HTERT RPE-1 (cell line): Measurements from ENCODE around the gene CNTNAP5.

Experiments
- in situ Hi-C: fragments of 300-500 bp; cut with MboI; formaldehyde crosslinking; loops from 4 replicates; pipeline ENCODE4 v1.14.3; 2020; ENCODE audit warnings: low sequenced_read_pairs

The CNTNAP5 gene

DNA sequence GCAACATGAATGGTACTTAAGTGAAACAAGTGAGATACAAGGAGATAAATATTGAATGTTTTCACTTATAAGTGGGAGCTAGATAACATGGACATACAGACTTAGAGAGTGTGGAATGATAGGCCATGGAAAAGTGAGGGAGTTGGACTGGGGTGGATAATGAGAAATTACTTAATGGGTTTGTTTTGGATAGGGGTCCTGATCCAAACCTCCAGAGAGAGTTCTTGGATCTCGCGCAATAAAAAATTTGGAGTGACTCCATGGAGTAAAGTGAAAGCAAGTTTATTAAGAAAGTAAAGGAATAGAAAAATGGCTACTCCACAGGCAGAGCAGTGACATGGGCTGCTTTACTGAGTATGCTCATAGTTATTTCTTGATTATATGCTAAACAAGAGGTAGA, 508.9 kb downstream of the CNTNAP5 start:
- in situ Hi-C loops = no loop called here

DNA sequence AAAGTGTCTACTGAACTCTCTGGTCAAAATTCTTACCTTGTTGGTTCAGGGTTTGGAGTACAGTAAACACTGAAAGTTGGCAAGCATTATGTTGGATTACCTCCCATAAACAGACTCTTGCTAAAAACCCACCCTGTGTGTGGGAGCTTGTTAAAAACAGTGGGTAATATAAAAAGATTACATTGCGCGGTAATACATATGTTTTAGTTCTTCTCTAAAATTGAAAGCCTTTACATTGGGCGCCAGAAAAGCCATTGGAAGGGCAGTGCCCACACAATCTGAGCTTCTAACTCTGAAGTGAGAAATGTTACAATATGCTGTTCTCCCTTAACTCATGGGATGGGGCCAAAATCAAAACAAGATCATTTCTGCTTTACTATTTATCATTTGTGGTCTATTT, 510.7 kb downstream of the CNTNAP5 start:
- in situ Hi-C loops = no loop called here

DNA sequence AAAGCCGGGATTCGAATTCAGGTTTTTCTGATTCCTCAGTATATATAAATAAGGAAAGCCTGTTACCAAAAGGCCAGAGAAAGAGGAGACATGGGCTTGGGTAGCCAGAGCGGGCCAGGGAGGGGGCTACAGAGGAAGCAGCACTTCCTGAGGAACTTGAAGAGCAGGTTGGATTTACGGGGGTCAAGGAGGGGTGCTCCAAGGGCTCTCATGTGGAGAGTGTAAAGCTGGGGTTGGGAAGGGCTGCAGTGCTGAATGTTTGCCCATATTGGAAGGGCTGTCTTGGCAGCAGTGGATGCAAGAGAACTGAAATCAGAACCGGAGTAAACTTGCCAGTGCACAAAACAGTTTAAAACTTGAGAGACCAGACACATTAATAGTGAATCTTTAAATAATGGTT, 511.5 kb downstream of the CNTNAP5 start:
- in situ Hi-C loops = no loop called here

DNA sequence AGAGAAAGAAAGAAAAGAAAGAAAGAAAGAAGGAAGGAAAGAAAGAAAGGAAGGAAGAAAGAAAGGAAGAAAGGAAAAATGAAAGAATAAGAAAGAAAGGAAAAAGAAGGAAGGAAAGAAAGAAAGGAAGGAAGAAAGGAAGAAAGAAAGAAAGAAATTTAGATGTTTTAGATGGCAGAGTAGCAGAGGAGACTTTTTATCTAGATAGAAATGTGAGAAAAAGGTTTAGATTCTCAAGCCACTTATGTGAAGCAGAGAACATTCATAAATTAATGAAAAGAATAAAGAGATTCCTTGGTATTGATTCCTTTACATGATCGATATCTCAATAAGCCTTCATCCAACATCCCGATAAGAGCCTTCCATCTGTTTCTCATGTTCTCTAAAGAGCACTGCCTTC, 513.5 kb downstream of the CNTNAP5 start:
- in situ Hi-C loops = no loop called here

DNA sequence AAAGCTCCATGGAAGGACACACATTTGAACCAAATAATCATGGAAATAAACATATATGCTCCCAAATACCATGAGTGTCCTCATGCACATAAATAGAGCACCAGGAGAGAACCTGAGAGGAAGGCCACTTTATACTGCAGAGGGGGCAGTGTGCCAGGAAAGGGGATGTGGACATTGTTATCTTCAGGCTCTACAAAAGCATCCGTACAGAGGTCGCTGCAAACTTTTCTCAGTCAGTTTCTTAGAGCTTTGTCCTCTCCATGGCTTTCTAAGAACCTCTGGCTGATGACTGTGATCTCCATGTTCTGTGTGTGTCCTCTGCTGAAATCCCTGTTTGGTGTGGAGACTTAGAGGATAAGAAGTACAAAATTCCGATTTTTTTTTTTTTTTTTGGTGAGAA, 515.7 kb downstream of the CNTNAP5 start:
- in situ Hi-C loops = no loop called here

DNA sequence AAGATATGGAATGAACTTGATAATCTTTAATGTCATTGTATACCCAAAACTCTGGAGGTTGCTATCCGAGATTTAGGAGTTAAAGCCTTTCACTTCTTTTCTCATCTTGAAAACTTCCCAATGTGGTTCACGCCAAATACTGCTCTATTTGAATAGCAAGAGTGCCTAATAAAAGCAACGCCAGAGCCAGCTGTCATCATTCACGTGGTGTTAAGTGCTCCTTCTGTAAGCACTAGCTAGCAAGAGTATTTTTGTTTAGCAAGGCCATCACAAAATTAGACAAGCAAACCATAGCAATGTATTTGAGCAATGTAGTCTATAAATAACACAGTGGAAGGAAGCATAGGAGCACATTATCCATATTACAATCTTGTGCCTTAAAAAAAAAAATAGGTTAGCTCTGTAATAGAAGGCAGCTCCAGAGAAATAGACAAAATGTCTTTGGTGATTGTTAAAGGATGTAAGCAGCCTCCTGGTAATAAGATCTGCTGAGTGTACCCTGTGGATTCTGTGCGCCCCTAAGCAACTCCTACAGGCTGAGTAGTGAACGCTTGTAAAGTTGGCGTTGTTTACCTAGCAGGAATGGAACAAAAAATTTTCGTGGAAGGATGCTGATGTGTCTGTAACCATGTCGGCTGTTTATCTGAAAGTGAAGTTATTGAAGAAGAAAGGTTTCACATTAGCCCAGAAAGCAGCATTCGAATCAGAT, 518.0 kb downstream of the CNTNAP5 start:
- in situ Hi-C loops = no loop called here

DNA sequence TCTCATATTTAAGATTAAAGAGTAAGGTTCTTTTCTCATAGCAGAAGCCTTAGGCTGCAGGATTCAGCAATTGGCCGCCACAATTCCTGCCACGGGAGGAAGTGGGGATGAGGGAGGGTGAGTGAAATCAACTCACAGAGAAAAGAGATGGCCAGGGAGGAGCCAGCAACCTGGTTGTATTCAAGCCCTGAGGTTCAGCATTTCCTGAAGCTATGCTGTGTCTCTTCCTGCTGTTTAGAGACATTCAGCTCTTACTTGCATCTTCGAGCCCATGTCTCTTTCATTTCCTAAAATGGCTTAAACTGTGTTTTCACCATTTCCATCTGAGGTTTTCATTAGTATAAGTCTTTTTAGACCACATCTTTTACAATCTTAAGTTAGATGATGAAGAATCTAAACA, 522.6 kb downstream of the CNTNAP5 start:
- in situ Hi-C loops = no loop called here

DNA sequence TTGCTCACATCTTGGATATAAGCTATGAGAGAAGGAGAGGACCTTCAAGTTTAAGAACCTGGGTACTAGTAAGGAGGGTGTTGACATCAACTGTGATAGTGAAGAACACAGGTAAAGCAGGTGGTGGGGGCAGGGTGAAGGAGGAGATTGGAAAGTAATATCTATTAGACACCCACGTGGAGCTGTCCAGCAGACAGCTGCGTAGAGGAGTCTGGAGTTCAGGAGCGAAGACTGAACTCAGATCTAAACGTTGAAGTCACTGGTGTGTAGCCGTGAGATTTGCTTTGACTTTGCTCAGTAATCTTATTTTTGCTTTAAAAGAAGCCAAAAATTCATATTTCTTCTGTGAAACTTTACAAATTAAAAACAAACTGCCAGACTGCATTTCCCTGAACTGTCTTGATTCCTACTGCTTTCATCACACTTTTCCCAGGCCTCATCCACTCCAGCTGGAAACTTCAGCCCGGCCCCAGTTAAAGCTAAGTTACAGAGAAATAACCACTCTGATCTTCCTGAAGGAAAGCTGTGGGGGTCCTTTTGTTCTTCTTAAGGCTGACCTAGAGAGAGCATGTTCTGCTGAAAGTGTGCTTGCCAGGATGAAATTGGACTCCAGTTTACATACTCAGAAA, 533.3 kb downstream of the CNTNAP5 start:
- in situ Hi-C loops = no loop called here

DNA sequence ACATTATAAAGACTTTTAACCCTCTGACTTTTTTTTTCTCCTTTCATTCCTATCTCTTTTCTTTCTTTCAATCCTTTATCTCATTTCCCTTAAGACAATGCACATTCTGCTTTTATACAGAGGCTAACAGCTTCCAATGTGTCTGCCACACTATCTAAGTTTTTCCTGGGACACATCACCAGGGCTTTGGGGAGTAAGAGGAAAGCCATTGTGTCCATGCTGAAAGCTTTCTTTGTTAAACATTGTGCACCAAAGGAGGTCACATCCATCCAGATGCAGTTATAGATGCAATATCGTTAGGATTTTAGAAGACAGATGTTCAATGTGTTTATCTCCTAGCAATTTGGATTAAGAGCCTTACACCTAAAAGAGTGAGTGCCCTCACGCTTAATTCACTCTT, 534.1 kb downstream of the CNTNAP5 start:
- in situ Hi-C loops = no loop called here

DNA sequence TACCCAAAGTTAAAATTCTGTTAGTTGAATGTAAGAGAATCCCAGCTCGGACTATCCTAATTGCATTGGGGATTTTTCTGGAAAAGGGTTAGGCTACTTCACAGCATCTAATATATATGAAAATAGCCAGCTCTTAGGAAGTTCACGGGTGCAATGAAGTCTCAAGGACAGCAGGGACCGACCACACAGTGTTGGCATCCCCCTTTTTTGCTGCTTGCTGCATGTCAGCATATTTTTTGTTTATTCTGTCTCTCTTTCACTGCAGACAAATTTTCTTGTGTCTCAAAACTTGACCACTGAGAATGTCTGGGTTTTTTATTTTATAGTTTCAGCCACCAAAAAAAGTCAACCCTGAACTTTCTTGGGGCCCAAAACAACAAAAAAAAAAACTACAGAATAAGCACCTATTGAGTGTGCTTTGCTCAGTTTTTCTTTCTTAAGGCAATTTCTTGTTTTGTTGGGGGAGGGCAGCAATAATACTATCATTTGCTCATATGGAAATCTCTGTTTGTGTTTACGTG, 535.6 kb downstream of the CNTNAP5 start:
- in situ Hi-C loops = no loop called here

DNA sequence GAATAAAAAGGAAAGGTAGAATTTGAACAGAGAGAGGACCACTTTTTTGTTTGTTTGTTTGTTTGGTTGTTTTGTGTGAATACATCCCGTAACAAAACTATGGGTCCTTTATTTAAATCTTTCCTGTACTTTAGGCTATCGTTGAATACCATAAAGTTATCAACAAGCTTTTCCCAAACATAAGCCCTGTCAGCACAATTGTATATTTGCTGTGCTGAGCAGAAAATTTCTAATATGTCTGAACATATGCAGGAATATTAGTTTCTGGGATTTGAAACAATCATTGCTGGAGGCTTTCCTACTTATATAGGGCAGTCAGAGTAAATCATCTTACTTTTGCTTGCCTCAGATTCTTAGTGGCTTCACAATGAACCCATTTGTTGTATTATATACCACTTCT, 536.4 kb downstream of the CNTNAP5 start:
- in situ Hi-C loops = no loop called here

DNA sequence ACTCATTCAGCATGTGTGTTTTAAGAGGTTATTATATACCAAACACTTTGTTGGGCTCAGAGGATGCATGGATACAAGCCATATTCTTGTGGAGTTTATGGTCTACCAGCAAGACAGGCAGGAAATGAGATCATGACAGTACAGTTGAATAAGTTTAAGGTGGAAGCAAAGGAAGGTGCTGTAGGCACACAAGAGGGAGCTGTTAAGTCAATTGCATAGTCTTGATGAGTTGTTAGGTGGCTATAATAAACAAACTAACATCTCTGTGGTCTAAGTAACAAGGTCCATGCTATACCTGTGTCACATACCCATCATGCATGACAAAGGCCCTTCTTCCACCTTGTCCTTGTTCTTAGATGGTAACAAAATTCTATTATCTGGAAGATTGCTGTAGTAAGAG, 538.3 kb downstream of the CNTNAP5 start:
- in situ Hi-C loops = no loop called here

DNA sequence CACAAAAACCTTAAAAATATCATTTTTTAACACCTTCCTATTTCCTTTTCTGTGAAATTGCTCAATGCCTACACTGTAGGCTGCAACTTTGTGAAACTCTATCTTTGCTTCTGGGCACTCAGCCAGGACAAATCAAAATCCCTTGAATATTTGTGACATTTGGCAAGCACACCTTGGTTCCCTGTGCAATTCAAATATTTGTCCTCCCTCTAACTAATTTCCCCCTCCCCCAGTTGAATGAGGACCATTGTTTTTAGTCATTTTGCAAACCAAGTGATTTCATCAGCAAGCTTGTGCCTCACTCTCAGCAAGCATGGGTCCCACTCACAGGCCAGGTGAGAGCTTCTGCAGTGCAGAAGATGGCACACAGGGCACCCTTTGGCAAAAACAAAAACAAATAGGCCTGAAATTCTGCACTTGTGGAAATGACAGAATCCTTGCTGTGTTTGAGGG, 541.5 kb downstream of the CNTNAP5 start:
- in situ Hi-C loops = no loop called here

DNA sequence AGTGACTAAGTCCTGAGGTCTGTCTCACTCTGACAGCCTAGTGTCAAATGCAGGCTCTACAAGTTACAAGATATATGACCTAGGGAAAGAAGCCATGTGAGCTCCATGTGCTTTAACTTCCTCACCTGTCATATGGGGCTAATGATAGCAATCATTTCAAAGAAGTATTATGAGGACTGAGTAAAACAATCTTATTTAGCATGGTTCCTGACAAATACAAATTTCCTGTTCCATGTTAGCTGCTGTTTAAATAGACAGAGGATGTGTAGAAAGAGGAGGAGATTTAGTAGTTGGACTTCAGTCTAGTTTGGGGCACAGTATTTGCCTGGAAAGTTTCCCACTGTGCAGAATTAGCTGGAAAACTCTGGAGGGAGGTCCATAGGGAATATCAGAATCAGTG, 545.8 kb downstream of the CNTNAP5 start:
- in situ Hi-C loops = no loop called here

DNA sequence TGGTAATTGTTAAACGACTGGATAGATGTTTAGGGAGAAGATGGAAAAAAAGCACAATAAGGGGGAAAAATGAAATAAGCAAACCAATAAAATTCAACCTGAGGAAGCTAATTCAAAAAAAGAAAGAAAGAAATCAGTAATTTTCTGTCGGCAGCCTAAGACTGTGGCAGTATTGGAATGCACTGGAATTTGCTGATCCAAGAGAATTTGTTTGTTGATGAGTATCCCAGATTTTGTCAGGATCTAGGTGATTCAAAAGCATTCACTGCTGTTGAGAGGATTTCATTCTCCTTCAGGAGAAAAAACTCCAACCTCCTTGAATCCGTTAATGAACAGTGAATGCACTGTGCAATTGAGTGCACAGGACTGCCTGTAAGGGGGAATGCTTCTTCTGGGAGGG, 546.7 kb downstream of the CNTNAP5 start:
- in situ Hi-C loops = no loop called here

DNA sequence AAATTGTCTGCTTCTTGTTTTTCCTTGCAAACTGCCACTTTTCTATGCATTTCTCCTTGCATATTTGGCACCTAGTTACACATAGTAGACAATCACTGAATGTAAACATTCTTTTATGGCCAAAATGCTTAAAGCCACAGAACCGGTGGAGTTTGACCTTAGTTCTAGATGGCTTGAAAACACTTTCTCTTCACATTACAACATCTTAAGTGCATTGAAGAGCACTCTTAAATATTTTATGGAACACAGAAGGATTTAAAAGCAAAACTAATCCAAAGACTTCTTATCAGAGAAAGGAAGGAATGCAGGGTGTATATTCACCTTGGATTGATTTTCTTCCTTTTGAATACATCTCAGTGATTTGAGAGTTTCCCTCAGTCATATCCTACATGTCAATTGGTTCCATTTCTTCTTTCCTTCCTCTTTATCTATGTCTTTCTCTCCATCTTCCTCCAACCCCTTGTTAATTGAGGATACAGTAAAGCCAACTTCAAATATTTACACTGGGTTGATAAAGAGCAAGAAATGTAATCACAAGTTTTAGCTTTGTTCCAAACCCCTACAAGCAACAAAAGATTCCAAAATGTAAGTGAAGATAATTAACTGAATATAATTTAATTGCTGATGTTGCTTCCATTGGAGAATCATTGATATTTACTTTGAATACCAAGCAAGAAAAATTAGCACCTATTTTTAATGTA, 548.0 kb downstream of the CNTNAP5 start:
- in situ Hi-C loops = no loop called here

DNA sequence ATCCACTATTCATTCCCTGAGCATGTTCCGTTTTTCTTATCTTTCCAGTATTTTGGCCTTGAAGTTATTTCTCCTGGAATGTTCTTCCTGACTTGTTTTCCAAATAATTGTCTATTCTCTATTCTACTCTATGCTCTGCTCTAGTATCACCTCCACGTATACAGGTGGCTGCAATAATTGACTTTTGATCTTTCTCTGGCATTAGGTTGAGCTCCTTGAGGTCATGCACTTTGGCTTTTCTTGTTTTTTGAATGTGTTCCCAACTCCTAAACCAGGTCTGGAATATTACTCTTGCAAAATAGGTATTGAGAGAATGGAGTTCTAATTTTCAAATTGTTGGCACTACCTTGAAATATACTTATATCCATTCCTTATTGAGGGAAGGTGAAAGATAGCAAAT, 550.4 kb downstream of the CNTNAP5 start:
- in situ Hi-C loops = no loop called here

DNA sequence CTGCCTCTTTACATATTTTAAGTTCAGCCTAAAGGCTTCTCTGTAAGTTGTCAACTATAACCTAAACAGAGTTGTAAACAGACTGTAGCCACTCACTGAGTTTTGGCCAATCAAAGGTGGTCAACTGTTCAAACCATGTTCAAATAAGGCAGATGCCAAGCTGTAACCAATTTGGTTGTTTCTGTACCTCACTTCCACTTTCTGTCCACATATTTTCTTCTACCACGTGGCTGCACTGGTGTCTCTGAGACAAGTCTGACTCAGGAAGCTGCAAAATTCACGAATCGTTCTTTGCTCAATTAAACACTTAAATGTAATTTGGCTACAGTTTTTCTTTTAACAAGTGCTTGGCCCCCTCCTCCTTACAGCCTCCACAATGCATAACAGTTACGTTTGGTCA, 555.2 kb downstream of the CNTNAP5 start:
- in situ Hi-C loops = no loop called here

DNA sequence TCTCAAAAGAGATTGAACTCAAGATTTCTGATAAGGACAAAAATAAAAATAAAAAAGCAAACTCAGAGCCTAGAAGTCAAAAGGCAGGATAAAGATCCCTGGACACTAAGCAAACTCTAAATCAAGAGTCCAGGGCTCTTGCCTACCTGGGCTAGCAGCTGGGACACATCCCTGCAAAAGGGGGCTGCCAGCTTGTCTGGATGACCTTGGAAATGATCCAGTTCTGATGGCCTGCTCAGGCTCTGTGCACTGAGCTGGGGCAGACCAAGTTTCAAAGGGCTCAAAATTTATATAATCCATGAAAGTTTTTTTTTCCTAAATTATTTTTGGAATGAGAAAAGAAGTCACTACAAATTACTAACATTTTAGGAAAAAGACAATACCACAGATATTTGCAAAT, 557.3 kb downstream of the CNTNAP5 start:
- in situ Hi-C loops = no loop called here

DNA sequence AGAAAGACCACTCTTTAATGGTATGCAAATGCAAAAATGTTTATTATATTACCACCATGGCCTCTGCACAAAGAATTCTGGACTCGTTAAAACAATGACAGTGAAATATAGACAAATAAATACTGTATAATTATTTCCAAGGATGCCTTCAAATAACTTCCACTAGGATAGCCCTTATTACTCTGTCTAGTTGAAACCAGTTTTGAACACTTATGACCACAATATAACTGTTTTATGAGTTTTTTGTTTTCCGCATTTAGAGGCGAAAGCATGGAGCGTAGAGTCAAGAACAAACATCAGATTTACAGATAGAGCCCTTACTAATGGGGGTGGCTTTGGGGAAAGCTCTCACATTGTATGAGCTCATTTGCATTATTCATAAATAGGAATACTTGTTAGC, 559.5 kb downstream of the CNTNAP5 start:
- in situ Hi-C loops = no loop called here

DNA sequence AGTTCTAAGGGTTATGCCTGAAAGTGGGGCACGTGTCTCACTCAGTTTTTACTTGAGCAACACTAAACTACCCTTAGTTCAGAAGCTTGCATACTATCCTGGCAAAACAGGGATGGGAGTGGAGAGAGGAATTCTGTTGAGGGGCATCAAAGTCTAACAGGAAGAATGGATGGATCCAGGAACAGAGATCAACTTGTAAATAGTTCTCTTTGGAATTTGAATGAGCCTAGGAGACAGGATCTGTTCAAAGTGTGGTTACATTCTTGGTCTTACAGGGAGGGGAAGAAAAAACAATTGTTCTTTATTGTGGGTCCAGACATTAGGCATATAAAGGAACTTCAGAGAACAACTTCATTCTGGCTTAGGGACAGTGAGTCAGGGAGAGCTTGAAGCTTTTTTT, 560.2 kb downstream of the CNTNAP5 start:
- in situ Hi-C loops = no loop called here

DNA sequence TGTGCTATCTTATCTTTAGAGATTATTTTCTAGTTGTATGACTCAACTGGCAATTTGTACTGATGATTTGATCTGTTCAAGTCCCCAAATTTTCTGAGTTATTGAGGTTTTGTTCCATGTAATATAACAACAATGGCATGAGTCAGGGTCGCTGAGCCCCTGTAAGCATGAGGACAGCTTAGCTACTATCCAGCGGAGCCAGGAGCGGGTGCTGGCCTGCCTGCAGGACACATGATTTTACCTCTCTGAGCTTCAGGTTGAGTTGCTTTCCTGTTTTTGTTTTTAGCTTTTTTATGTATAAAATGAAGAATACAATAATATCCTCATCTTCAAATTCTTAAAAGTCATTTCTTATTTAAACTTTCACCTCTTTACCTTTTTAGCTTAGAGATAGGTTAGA, 561.1 kb downstream of the CNTNAP5 start:
- in situ Hi-C loops = no loop called here
